DMS53 (cell line): ENCODE measurements around the gene GNG7.

Experiments
- DNase-seq: peaks from one replicate; lab custom pipeline; 2025; lab: John Stamatoyannopoulos, UW

The GNG7 gene

DNA sequence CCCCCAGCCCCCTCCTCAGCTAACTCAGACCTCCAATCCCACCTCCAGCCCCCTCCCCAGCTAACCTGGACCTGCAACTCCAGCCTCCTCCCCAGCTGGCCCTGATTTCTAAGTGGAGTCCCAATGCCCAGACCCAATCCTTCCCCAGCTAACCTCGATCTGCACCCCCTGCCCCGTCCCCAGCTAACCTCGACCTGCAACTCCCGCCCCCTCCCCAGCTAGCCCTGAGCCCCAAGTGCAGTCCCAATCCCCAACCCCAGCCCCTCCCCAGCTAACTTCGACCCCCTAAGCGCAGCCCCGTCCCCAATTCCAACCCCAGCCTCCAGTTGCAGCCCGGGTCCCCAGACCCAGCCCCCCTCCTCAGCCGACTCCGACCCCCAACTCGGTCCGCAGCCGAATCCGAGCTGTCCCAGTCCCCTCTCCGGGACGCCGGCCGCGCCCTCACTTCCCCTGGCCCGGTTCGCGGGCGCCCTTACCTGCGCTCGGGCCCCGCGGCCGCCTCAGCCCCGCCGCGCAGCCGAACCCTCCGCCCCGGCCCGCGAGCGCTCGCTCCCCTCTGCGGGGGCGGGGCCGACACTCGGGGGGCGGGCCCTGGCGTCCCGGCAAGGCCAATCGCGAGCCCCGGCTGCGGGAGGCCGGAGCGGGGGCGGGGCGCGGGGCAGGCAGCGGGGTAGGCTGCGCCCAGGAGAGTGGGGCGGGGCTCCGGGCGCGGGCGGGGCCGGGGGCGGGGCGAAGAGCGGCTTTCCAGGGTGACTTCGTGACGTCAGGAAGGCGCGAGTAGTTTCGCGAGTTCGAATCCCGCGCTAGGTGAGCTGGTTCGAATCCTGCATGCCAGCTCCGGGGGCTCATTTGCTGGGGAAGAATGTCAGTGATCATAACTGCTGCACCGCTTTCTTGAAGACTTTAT, at the start of gene GNG7:
Gene GNG7, minus strand, starts transcription at position 525 of the 907 bp plus-strand sequence. CDS start 182,006 bp downstream, outside the sequence.
- DNase-seq, result peak; percentile 66

GRCh38 chr19:2751438-2751830, 48.9 kb upstream of the GNG7 start:
- no peak for DNase-seq

DNA sequence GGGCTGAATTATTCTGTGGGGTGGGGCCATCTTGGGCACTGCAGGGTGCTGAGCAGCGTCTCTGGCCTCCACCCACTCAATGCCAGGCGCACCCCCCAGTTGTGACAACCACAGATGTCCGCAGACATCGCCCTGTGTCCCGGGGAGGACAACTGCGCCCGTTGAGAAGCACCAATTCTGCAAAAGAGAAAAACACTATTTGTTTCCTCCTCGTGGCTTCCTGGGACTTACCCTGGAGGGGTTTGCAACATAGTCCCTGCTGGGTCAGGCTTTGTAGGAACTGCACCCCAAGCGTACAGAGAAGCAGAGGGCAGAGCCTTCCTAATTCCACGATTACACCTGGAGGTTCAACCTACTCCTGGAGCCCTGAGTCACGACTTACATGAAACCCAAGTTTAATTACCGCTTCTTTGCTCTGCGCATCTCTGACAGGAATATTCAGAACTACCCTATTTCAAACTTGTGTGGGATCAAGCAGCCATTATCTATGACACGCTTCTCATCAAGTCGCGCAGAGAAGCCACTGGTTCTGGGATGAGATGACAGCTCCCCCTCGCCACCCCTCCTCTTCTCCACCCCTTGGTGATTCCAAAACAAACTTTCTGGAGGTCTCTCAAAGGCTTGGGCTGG, 48.4 kb upstream of the GNG7 start:
- no peak for DNase-seq

- DNase-seq, result no peak
These were observed 44.9 kb upstream of the GNG7 start for GRCh38 chr19:2747349-2747748.

DNA sequence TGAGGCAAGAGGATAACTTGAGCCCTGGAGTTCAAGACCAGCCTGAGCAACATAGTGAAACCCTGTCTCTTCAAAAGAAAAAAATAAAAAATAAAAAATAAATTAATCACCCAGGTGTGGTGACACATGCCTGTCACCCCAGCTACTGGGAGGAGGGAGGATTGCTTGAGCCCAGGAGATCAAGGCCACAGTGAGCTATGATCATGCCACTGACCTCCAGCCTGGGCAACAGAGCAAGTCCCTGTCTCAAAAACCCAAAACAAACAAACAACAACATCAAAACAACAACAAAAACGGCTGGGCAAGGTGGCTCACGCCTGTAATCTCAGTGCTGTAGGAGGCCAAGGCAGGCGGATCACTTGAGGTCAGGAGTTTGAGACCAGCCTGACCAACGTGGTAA, 41.6 kb upstream of the GNG7 start:
- no peak for DNase-seq

DNA sequence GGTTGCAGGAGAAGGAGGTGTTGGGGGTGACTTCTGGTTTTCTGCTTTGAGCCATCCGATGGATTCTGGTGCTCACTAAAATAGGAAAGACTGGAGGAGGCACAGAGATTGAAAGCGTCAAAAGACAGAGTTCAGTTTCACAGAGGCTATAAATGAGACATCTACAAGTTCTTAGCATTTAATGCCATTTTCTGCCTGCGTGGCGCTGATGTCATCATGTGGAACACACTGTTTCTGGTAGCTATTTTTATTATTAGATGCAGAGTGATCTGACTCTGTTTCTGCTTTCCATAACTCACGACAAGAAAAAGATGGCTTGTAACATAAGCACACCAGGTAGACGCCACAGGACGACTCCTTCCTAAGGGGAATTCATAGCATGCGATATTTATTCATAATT, 40.6 kb upstream of the GNG7 start:
- no peak for DNase-seq

DNA sequence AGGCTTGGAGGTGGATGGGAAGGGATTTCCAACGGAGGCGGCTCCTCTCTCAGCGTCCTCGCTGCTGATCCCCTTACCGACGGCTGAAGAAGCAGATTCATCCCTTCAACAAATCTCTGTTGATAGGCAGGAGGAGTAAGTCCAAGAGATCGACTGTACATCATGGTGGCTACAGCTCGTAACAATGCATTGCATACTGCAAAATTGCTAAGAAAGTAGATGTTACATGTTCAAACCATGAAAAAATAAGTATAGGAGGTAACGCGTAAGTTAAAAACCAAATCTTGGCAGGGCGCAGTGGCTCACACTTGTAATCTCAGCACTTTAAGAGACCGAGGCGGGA, 37.8 kb upstream of the GNG7 start:
- no peak for DNase-seq

DNA sequence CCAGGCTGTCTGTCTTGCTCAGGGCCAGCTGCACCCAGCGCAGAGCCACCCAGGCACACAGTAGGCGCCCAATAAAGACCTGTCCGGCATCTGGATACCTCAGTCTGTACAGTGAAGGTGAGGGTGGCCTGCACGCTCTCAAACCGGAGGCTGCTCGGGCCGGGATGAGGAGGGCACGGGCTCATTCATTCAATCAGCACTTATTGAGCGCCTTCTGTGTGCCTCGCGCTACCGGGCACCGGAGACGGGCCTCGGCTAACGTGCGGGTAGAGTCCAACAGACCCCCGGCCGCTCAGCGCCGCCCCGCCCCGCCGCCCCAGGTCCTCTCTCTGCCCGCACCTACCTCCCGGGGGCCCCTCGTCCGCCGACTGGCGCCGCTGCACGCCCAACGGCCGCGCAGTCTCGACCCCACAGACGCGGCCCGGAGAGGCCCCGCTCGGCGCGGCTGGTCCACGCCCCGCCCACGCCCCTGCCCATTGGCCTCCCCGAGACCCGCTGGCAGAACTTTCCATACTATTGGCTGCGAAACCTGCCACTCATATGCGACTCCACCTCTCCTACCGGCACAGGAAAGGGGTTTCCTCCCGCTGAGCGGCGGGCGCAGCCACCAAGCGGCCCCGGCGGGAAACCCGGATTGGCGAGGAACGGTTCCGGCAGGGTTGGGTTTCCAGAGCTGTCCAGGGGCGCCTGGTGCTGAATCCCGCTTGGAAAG, 37.3 kb upstream of the GNG7 start, which contains the start of gene SLC39A3:
Gene SLC39A3, minus strand, starts transcription at position 416 of the 712 bp plus-strand sequence. CDS start 2,760 bp downstream, outside the sequence.
- peak; percentile 96 for DNase-seq

GRCh38 chr19:2736550-2737190, 34.2 kb upstream of the GNG7 start:
- no peak for DNase-seq

- no peak for DNase-seq
These were observed 32.9 kb upstream of the GNG7 start for GRCh38 chr19:2735374-2735773.

DNA sequence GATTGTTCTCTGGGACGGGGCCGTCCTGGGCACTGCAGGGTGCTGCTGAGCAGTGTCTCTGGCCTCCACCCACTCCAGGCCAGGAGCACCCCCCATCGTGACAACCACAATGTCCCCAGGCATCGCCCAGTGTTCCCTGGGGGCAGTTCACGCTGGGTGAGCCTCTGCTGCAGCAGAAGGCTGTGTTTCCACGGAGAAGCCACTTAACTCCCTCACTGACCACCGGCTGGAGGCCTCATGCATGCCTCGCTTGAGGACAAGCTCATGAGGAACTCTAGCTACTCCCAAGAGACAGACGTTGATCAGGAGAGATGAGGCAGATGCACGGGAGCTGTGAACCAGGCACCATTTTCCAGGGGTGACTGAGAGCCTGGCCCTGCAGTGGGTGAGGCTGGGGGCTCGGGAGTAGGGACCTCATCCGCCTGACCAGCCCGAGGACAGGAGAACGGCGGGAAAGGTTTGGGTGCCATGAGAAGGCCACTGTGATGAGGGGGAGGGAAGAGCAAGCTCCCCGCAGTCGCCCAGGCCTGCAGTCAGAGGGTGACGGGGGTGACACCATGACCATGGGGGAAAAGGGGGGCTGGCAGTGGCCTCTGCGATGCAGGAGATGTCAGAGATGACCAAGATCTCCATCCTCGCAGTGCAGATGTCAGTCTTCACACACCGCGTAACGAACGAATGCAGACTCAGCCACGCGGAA, 32.2 kb upstream of the GNG7 start:
- no peak for DNase-seq

DNA sequence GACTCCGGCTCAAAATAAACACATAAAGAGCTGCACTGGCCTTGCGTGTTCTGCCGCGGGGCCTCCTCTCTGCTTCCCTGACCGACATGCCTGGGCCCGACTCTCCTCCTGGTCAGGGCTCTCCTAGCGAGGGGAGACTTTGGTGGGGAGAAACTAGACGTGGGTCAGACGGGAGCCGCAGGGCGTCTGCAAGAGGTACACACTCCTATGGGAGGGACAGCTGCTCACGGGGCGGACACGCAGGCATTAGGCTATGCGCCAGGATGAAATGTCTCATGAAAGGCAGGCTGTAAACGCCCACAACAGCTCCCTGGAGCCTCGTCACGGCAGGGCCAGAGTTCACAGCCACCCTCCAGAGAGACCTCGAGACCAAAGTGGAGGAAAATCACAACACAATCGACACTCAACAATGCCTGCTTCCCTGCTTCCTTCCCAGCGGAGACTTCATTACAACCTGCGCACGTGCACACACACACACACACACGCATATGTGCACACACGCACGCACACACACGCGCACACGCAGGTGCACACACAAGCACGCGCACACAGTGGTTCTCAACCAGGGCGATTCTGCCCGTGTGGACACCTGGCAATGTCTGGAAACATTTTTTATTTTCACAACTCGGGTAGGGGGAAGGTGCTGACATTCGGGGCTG, 31.6 kb upstream of the GNG7 start:
- DNase-seq, result no peak

DNA sequence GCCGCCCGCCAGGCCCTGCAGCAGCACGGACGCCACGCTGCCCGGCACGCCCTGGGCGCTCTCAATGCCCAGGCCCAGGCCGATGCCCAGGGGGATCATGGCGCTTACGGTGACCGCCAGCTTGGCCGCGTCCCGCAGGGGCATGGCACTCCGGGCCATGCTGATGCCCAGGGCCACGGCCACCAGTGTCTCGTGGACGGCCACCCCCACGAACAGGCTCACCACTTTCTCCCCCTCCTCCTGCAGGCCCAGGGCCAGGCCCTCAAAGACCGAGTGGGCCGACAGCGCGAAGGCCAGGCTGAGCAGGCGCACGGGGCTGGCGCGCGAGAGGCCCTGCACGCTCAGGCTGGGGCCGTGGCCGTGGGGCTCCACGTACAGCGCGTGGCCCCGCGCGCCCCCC, 30.4 kb upstream of the GNG7 start:
- DNase-seq, result no peak

- DNase-seq, result no peak
These were observed 29.7 kb upstream of the GNG7 start for GRCh38 chr19:2732157-2732725.

GRCh38 chr19:2731181-2731995, 28.9 kb upstream of the GNG7 start:
- no peak for DNase-seq

DNA sequence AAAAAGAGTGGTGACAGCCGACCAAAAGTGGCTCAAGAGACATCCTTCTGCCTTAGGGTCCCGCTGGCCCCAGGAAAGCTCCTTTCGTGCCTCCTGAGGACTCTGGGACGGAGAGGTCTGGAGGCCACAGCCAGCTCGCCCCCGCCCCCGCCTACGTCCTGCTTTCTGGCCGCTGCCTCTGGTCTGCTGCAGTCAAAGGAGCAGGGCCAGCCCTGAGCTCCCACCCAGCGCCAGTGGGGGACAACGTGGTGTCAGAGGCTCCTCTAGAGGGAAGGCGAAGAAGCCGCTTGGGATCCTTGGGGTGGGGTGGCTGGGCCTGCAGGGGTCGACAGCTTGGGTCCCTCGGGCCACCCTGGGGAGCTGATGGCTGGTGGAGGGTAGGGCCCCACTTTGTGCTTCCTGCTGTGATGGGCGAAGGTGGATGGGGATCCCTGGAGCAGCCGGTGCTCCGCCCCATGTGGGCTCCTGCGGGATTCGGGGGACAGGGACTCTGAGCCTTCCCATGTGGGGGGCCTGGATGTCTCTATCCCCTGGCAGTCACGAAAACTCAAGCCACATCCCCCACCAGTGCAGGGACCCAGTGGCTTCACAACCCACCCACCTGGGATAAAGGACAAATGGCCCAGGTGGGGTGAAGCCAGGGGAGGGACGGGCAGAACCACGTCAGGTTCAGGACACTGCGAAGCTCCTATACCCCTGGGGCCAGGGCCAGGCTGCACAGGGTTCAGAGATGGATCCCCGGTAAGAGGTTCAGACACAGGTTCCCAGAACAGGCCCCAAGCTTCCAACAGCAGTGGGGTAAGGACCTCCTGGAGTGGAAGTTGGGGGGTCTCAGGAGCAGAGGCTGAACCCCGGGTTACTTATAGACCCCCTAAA, 27.7 kb upstream of the GNG7 start:
- DNase-seq, result no peak

DNA sequence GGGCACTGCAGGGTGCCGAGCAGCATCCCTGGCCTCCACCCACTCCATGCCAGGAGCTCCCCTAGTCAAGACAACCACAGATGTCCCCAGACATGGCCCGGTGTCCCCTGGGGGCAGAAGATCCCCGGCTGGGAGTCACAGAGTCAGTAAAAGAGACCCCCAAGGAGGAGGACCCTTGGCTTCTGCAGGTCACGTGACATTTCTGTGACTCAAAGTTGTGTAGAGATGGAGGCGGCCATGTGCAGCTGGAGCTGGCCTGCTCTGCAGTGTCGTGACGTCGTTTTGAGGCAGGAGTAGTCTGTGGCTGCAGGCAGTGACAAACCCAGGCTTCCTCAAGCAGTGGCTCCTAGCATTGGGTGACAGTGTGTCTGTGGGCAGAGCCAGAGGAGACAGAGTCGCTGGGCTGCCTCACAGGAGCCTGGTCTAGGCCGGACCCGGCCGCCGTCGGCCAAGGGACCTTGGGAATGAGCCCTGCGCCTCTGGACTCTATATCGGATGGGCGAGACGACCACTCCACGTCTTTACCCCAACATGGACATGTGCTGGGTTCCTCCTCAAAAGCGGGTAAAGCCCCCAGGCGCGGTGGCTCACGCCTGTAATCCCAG, 26.4 kb upstream of the GNG7 start:
- DNase-seq, result peak; percentile 14

- DNase-seq, result peak; percentile 17
These were observed 25.1 kb upstream of the GNG7 start for GRCh38 chr19:2727640-2727944.
